OCI-LY1 (cell line): ENCODE measurements around the gene DYNC2H1.

Experiments
- H2AFZ ChIP-seq: fragments of 200-600 bp; sonication (generic), shearing (Covaris generic); 2 replicates; pipeline ENCODE4 v1.6.0; 2014; ENCODE audit warnings: antibody characterized with exemption, mild to moderate bottlenecking, low read length
- H3F3A ChIP-seq: fragments of 200-600 bp; sonication (generic), shearing (Covaris generic); 2 replicates; pipeline ENCODE4 v1.6.0; 2014; ENCODE audit warnings: mild to moderate bottlenecking, antibody characterized with exemption, low read length, moderate library complexity; ENCODE audit not compliant: insufficient read depth
- H3K27ac ChIP-seq: fragments of 200-600 bp; sonication (generic); 2 replicates; pipeline ENCODE4 v1.5.1; 2014; ENCODE audit warnings: low read length, mixed run types, mild to moderate bottlenecking, low read depth; ENCODE audit not compliant: poor library complexity, severe bottlenecking
- H3K27me3 ChIP-seq: fragments of 200-600 bp; sonication (generic); 2 replicates; pipeline ENCODE4 v1.6.0; 2014; ENCODE audit warnings: antibody characterized with exemption, mild to moderate bottlenecking, low read length, moderate library complexity; ENCODE audit not compliant: insufficient read depth
- H3K36me3 ChIP-seq: fragments of 200-600 bp; sonication (generic); 2 replicates; pipeline ENCODE4 v1.6.1; 2014; ENCODE audit warnings: mild to moderate bottlenecking, antibody characterized with exemption, low read length, moderate library complexity, mixed read lengths; ENCODE audit not compliant: insufficient read depth
- H3K4me1 ChIP-seq: fragments of 200-600 bp; sonication (generic); 2 replicates; pipeline ENCODE4 v1.5.1; 2014; ENCODE audit warnings: mild to moderate bottlenecking, low read length, moderate library complexity; ENCODE audit not compliant: insufficient read depth, severe bottlenecking
- H3K4me2 ChIP-seq: fragments of 200-600 bp; sonication (generic), shearing (Covaris generic); 2 replicates; pipeline ENCODE4 v1.6.1; 2014; ENCODE audit warnings: low read length
- H3K4me3 ChIP-seq: fragments of 200-600 bp; sonication (generic); 2 replicates; pipeline ENCODE4 v1.5.1; 2014; ENCODE audit warnings: low read length, low read depth, mild to moderate bottlenecking, mixed read lengths; ENCODE audit not compliant: poor library complexity, severe bottlenecking
- H3K79me2 ChIP-seq: fragments of 200-600 bp; shearing (Covaris generic); 2 replicates; pipeline ENCODE4 v1.6.1; 2016; ENCODE audit warnings: mixed run types, low read length, mixed read lengths; ENCODE audit not compliant: insufficient read depth
- H3K9ac ChIP-seq: fragments of 200-600 bp; sonication (generic), shearing (Covaris generic); 2 replicates; pipeline ENCODE4 v1.6.1; 2014; ENCODE audit warnings: mild to moderate bottlenecking, low read length, mixed read lengths
- H3K9me2 ChIP-seq: fragments of 200-600 bp; sonication (generic), shearing (Covaris generic); 2 replicates; pipeline ENCODE4 v1.6.1; 2014; ENCODE audit warnings: low read depth, mild to moderate bottlenecking, low read length, mixed read lengths
- H3K9me3 ChIP-seq: fragments of 200-600 bp; shearing (Covaris generic); 2 replicates; pipeline ENCODE4 v1.6.1; 2014; ENCODE audit warnings: low read length, mixed read lengths
- H4K20me1 ChIP-seq: fragments of 200-600 bp; sonication (generic), shearing (Covaris generic); 2 replicates; pipeline ENCODE4 v1.6.0; 2016; ENCODE audit warnings: mild to moderate bottlenecking, low read length; ENCODE audit not compliant: insufficient read depth
- CTCF ChIP-seq: fragments of 200-600 bp; sonication (generic), shearing (Covaris generic); IDR thresholded peaks from 2 replicates; pipeline ENCODE4 v1.5.1; 2017; ENCODE audit warnings: mild to moderate bottlenecking, antibody characterized with exemption, low read length, moderate library complexity, mixed read lengths
- EZH2 ChIP-seq: fragments of 200-600 bp; sonication (generic), shearing (Covaris generic); IDR thresholded peaks from 2 replicates; pipeline ENCODE4 v1.8.0; 2017; ENCODE audit warnings: borderline replicate concordance, mixed run types, mild to moderate bottlenecking, antibody characterized with exemption, low read length, moderate library complexity, mixed read lengths

DYNC2H1 gene

GRCh38 chr11:103175461-103176129 is 66.4 kb downstream of the DYNC2H1 start:
- no peaks in the 10 kb centered on the region for H3K79me2 ChIP-seq
- H2AFZ ChIP-seq, result no peak overlapping the region
- TF ChIP-seq CTCF, result no peak
- TF ChIP-seq EZH2, result no peak
- H3K9me3 ChIP-seq, result no peaks in the 10 kb centered on the region
- no peak overlapping the region for H3K4me2 ChIP-seq
- no peaks in the 10 kb centered on the region for H4K20me1 ChIP-seq
- no peaks in the 10 kb centered on the region for H3K27me3 ChIP-seq
- no peaks in the 10 kb centered on the region for H3K36me3 ChIP-seq
- no peak overlapping the region for H3K9ac ChIP-seq
- H3F3A ChIP-seq, result no peaks in the 10 kb centered on the region
- H3K4me3 ChIP-seq, result no peak overlapping the region
- no peak overlapping the region for H3K27ac ChIP-seq
- H3K4me1 ChIP-seq, result no peaks in the 10 kb centered on the region
- H3K9me2 ChIP-seq, result no peaks in the 10 kb centered on the region

GRCh38 chr11:103183981-103184611 is 74.9 kb downstream of the DYNC2H1 start:
- Histone ChIP-seq H3K4me2 (no peak overlapping the region), H2AFZ (no peak overlapping the region), H3K9me2 (no peaks in the 10 kb centered on the region), H3F3A (no peaks in the 10 kb centered on the region), H3K27ac (no peak overlapping the region), H3K9me3 (no peaks in the 10 kb centered on the region), H4K20me1 (no peaks in the 10 kb centered on the region), H3K27me3 (no peaks in the 10 kb centered on the region), H3K4me3 (no peak overlapping the region), H3K4me1 (no peaks in the 10 kb centered on the region), H3K9ac (no peak overlapping the region), H3K36me3 (no peaks in the 10 kb centered on the region), H3K79me2 (no peaks in the 10 kb centered on the region)
- TF ChIP-seq CTCF, result no peak
- TF ChIP-seq EZH2, result no peak

GRCh38 chr11:103202048-103202651 is 92.9 kb downstream of the DYNC2H1 start:
- no peak overlapping the region for H3K4me2 ChIP-seq
- H3K9me2 ChIP-seq, result no peaks in the 10 kb centered on the region
- no peak overlapping the region for H3K4me3 ChIP-seq
- no peaks in the 10 kb centered on the region for H3F3A ChIP-seq
- H3K4me1 ChIP-seq, result no peaks in the 10 kb centered on the region
- H3K79me2 ChIP-seq, result no peaks in the 10 kb centered on the region
- no peak overlapping the region for H3K9ac ChIP-seq
- no peaks in the 10 kb centered on the region for H4K20me1 ChIP-seq
- no peaks in the 10 kb centered on the region for H3K27me3 ChIP-seq
- no peaks in the 10 kb centered on the region for H3K36me3 ChIP-seq
- TF ChIP-seq CTCF (peak; percentile 56), EZH2 (no peak)
- no peak overlapping the region for H2AFZ ChIP-seq
- no peak overlapping the region for H3K27ac ChIP-seq
- no peaks in the 10 kb centered on the region for H3K9me3 ChIP-seq
